Panc1 (cell line): ENCODE results near the gene MCF2L2. TPM values are rescaled to one million over a fixed set of nuclear protein-coding genes. Genes with fewer than 3 reads are reported as not detected.
"Not testable (repeated sequence)": the region's sequence is repeated elsewhere in the genome, so short reads cannot be mapped to it uniquely, and the experiment has no call there.

Experiments
- ATAC-seq: fragments of 200-7000 bp; cut with Tn5 transposase; 2 replicates; pipeline ENCODE4 v1.9.1; 2020; ENCODE audit warnings: mild to moderate bottlenecking, moderate library complexity
- BruUV-seq: library from RNA; stranded (reverse); fragments of 400-500 nt; replicated peaks from 2 replicates; lab custom pipeline; 2021; lab: Mats Ljungman, UMichigan
- CTCF ChIA-PET: fragments of 300-600 bp; sonication (Branson Sonifier 250); formaldehyde crosslinking; loops from one replicate; lab custom pipeline; 2022; ENCODE audit warnings: antibody characterized with exemption; lab: Charles Lee
- POLR2A ChIA-PET: fragments of 300-600 bp; sonication (Branson Sonifier 250); formaldehyde crosslinking; loops from one replicate; lab custom pipeline; 2022; ENCODE audit warnings: antibody characterized with exemption; lab: Charles Lee
- DNase-seq: peaks from one replicate; pipeline ENCODE4 v3.0.0-alpha.2; 2010; ENCODE audit warnings: low read depth, low spot score
- H3K27ac ChIP-seq: 2 replicates; pipeline ENCODE4 v1.5.1; 2011; ENCODE audit warnings: mild to moderate bottlenecking, low read length, inconsistent platforms
- H3K27me3 ChIP-seq: fragments of 200-500 bp; sonication (Bioruptor generic); 2 replicates; pipeline ENCODE4 v1.6.0; 2014; ENCODE audit warnings: low read length, inconsistent platforms; ENCODE audit not compliant: control insufficient read depth, insufficient read depth
- H3K36me3 ChIP-seq: fragments of 200-500 bp; sonication (Bioruptor generic); 2 replicates; pipeline ENCODE4 v1.5.1; 2014; ENCODE audit warnings: inconsistent platforms, mild to moderate bottlenecking, low read length, moderate library complexity; ENCODE audit not compliant: control insufficient read depth, insufficient read depth
- H3K4me1 ChIP-seq: 2 replicates; pipeline ENCODE4 v1.5.1; 2011; ENCODE audit warnings: inconsistent platforms, mild to moderate bottlenecking, low read length, moderate library complexity; ENCODE audit not compliant: control insufficient read depth, insufficient read depth
- H3K4me3 ChIP-seq, 2 experiments: 2 replicates each; pipeline ENCODE4 v1.5.1; 2011 to 2012; ENCODE audit warnings: low read depth in 2 of 2, low read length in 2 of 2, mild to moderate bottlenecking in 2 of 2, inconsistent platforms in 1 of 2, moderate library complexity in 1 of 2
- H3K9me3 ChIP-seq: fragments of 200-500 bp; sonication (Bioruptor generic); 2 replicates; pipeline ENCODE4 v1.5.1; 2014; ENCODE audit warnings: low read depth, mild to moderate bottlenecking, inconsistent platforms, low read length, moderate library complexity; ENCODE audit not compliant: control insufficient read depth, insufficient read depth
- POLR2AphosphoS5 ChIP-seq: IDR thresholded peaks from 2 replicates; pipeline ENCODE4 v1.6.1; 2012; ENCODE audit warnings: mild to moderate bottlenecking, low read depth, low read length, moderate library complexity
- SIN3A ChIP-seq: IDR thresholded peaks from 2 replicates; pipeline ENCODE4 v1.6.1; 2012; ENCODE audit warnings: low read depth, mild to moderate bottlenecking, low read length, moderate library complexity, borderline replicate concordance; ENCODE audit not compliant: insufficient read depth
- TCF7L2 ChIP-seq: IDR thresholded peaks from 2 replicates; pipeline ENCODE4 v1.6.1; 2011; ENCODE audit warnings: mild to moderate bottlenecking, low read depth, low read length, inconsistent platforms
- in situ Hi-C: cut with HindIII; loops from 2 replicates; pipeline ENCODE4 v1.10.0; 2016; ENCODE audit warnings: low sequenced_read_pairs, low pct_unique_long_range_greater_than_20kb
- intact Hi-C: fragments of 100-400 bp; cut with micrococcal nuclease; formaldehyde crosslinking; loops from one replicate; pipeline ENCODE4 v1.10.0; 2022; ENCODE audit not compliant: unreplicated experiment
- total RNA-seq: library from RNA; stranded (reverse); gene quantifications from one replicate; pipeline ENCODE4 v1.2.1, GENCODE V29; 2021; ENCODE audit not compliant: unreplicated experiment
- TF ChIP-seq, protein P1 (sequence below), 2 experiments: IDR thresholded peaks; 2 replicates each; pipeline ENCODE4 v1.6.1; 2011 to 2012; ENCODE audit warnings: low read depth in 2 of 2, control low read depth in 1 of 2, low read length in 1 of 2, mild to moderate bottlenecking in 1 of 2, moderate library complexity in 1 of 2; ENCODE audit not compliant: insufficient read depth in 1 of 2
- TF ChIP-seq, protein P2 (sequence below): fragments of 450-650 bp; IDR thresholded peaks from 2 replicates; pipeline ENCODE4 v1.5.1; 2017; ENCODE audit warnings: mild to moderate bottlenecking

Gene MCF2L2
- total RNA-seq, 1 experiment from 2014 or later, result 1.0 TPM

DNA sequence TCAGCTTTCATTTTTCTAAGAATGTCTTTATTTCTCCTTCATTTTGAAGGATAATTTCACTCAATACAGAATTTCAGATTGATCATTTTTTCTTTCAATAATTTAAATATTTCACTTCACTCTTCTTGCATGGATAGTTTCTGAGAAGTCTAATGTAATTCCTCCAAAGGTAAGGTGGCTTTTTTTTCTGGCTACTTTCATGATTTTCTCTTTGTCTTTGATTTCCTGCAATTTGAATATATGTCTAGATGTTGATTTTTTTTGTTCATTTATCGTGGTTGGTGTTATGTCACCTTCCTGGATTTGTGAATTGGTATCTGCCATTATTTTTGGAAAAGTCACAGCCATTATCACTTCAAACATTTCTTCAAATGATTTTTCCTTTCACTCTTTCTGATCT is 14.6 kb upstream of the MCF2L2 start:
- no peak for DNase-seq
- CTCF ChIA-PET, result no interaction called here
- Histone ChIP-seq H3K9me3 (peaks cover 28% of the 10 kb centered on the region; the same call in 1 of the 2 replicates), H3K36me3 (no peaks in the 10 kb centered on the region), H3K27me3 (peaks cover 2% of the 10 kb centered on the region; the same call in 1 of the 2 replicates), H3K27ac (no peak overlapping the region), H3K4me3 (no peak overlapping the region), H3K4me1 (0 out of 2 replicates have a peak, but pooled peaks cover under 1% of the 10 kb centered on the region)
- in situ Hi-C loops, result no loop called here
- TF ChIP-seq POLR2AphosphoS5 (no peak), TCF7L2 (no peak), SIN3A (no peak)
- TF ChIP-seq, protein P1, sequence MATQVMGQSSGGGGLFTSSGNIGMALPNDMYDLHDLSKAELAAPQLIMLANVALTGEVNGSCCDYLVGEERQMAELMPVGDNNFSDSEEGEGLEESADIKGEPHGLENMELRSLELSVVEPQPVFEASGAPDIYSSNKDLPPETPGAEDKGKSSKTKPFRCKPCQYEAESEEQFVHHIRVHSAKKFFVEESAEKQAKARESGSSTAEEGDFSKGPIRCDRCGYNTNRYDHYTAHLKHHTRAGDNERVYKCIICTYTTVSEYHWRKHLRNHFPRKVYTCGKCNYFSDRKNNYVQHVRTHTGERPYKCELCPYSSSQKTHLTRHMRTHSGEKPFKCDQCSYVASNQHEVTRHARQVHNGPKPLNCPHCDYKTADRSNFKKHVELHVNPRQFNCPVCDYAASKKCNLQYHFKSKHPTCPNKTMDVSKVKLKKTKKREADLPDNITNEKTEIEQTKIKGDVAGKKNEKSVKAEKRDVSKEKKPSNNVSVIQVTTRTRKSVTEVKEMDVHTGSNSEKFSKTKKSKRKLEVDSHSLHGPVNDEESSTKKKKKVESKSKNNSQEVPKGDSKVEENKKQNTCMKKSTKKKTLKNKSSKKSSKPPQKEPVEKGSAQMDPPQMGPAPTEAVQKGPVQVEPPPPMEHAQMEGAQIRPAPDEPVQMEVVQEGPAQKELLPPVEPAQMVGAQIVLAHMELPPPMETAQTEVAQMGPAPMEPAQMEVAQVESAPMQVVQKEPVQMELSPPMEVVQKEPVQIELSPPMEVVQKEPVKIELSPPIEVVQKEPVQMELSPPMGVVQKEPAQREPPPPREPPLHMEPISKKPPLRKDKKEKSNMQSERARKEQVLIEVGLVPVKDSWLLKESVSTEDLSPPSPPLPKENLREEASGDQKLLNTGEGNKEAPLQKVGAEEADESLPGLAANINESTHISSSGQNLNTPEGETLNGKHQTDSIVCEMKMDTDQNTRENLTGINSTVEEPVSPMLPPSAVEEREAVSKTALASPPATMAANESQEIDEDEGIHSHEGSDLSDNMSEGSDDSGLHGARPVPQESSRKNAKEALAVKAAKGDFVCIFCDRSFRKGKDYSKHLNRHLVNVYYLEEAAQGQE (IDR thresholded peaks at IDR 0.05; ENCODE audit: insufficient read depth in 1 of 2, low read depth in 2 of 2, low read length in 1 of 2), result no peak
- TF ChIP-seq, protein P2, sequence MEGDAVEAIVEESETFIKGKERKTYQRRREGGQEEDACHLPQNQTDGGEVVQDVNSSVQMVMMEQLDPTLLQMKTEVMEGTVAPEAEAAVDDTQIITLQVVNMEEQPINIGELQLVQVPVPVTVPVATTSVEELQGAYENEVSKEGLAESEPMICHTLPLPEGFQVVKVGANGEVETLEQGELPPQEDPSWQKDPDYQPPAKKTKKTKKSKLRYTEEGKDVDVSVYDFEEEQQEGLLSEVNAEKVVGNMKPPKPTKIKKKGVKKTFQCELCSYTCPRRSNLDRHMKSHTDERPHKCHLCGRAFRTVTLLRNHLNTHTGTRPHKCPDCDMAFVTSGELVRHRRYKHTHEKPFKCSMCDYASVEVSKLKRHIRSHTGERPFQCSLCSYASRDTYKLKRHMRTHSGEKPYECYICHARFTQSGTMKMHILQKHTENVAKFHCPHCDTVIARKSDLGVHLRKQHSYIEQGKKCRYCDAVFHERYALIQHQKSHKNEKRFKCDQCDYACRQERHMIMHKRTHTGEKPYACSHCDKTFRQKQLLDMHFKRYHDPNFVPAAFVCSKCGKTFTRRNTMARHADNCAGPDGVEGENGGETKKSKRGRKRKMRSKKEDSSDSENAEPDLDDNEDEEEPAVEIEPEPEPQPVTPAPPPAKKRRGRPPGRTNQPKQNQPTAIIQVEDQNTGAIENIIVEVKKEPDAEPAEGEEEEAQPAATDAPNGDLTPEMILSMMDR, result no peak
- POLR2A ChIA-PET, result no interaction called here
- no TSS peak for BruUV-seq
- intact Hi-C loops, result no loop called here
- no peak for ATAC-seq

GRCh38 chr3:183440521-183440920 is 12.1 kb upstream of the MCF2L2 start:
- intact Hi-C loops, H3K27ac ChIP-seq, ATAC-seq, H3K36me3 ChIP-seq, in situ Hi-C loops, DNase-seq, BruUV-seq, H3K4me1 ChIP-seq, CTCF ChIA-PET, H3K4me3 ChIP-seq, H3K27me3 ChIP-seq: not testable (repeated sequence)
- POLR2A ChIA-PET, result interaction anchor here (0.7 kb wide), 1 partner anchor 280 kb away, joined by 5 read pairs; no protein-coding TSS in a partner anchor
- peaks cover 28% of the 10 kb centered on the region; the same call in 1 of the 2 replicates for H3K9me3 ChIP-seq

- TF ChIP-seq, protein P2, result no peak
- TF ChIP-seq, protein P1 (IDR thresholded peaks at IDR 0.05; ENCODE audit: insufficient read depth in 1 of 2, low read depth in 2 of 2, low read length in 1 of 2), result no peak
- TF ChIP-seq TCF7L2, result no peak
- TF ChIP-seq SIN3A, result no peak
- TF ChIP-seq POLR2AphosphoS5, result no peak
- no peak overlapping the region for H3K4me3 ChIP-seq
- POLR2A ChIA-PET, result no interaction called here
Measured at GRCh38 chr3:183439515-183439914, 11.1 kb upstream of the MCF2L2 start.

More at GRCh38 chr3:183439515-183439914, 11.1 kb upstream of the MCF2L2 start:
- CTCF ChIA-PET, result no interaction called here
- Histone ChIP-seq H3K36me3 (no peaks in the 10 kb centered on the region), H3K27me3 (peaks cover 2% of the 10 kb centered on the region), H3K4me1 (no peaks in the 10 kb centered on the region), H3K27ac (no peak overlapping the region), H3K9me3 (peaks cover 21% of the 10 kb centered on the region; the same call in 1 of the 2 replicates)
- no TSS peak for BruUV-seq
- DNase-seq (no peak), ATAC-seq (no peak)
- in situ Hi-C loops, result no loop called here
- intact Hi-C loops, result no loop called here
